Nephron (organoid): ENCODE data around the gene CCT8.

Experiments
- H3K27ac Mint-ChIP-seq, 3 experiments: 2 replicates each; pipeline ENCODE4 v1.8.0; 2020; ENCODE audit warnings: mixed read lengths in 3 of 3, mild to moderate bottlenecking in 2 of 3, moderate library complexity in 1 of 3
- H3K27me3 Mint-ChIP-seq: 2 replicates; pipeline ENCODE4 v1.8.0; 2021; ENCODE audit warnings: low read depth, mild to moderate bottlenecking, moderate library complexity, mixed read lengths
- H3K36me3 Mint-ChIP-seq: 2 replicates; pipeline ENCODE4 v1.8.0; 2020; ENCODE audit warnings: low read depth, mixed read lengths
- H3K4me1 Mint-ChIP-seq: 2 replicates; pipeline ENCODE4 v1.8.0; 2020; ENCODE audit warnings: mixed read lengths
- H3K4me3 Mint-ChIP-seq, 3 experiments: 2 replicates each; pipeline ENCODE4 v1.8.0; 2020; ENCODE audit warnings: mild to moderate bottlenecking in 3 of 3, mixed read lengths in 3 of 3, moderate library complexity in 2 of 3
- H3K9me3 Mint-ChIP-seq: 2 replicates; pipeline ENCODE4 v1.8.0; 2020; ENCODE audit warnings: mixed read lengths
- TF ChIP-seq, protein P1 (sequence below), 3 experiments: fragments of 200-600 bp; sonication (generic); IDR thresholded peaks; one replicate each; pipeline ENCODE4 v1.5.0; 2021; ENCODE audit warnings: antibody characterized with exemption in 3 of 3; ENCODE audit not compliant: unreplicated experiment in 3 of 3

The CCT8 gene, protein sequence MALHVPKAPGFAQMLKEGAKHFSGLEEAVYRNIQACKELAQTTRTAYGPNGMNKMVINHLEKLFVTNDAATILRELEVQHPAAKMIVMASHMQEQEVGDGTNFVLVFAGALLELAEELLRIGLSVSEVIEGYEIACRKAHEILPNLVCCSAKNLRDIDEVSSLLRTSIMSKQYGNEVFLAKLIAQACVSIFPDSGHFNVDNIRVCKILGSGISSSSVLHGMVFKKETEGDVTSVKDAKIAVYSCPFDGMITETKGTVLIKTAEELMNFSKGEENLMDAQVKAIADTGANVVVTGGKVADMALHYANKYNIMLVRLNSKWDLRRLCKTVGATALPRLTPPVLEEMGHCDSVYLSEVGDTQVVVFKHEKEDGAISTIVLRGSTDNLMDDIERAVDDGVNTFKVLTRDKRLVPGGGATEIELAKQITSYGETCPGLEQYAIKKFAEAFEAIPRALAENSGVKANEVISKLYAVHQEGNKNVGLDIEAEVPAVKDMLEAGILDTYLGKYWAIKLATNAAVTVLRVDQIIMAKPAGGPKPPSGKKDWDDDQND

GRCh38 chr21:29073222-29074006 is at the start of gene CCT8:
Gene CCT8 (minus strand): TSS chr21:29073648. CDS start chr21:29073590, 58 bp downstream.
- Mint-ChIP-seq H3K27ac (peak within 1 kb of the TSS; percentile 95 to 100 (median 99)), H3K27me3 (no peaks in the 10 kb centered on the region), H3K9me3 (no peaks in the 10 kb centered on the region), H3K36me3 (peaks cover 8% of the 10 kb centered on the region), H3K4me3 (peak within 1 kb of the TSS; percentile 100), H3K4me1 (peaks cover 28% of the 10 kb centered on the region)
- TF ChIP-seq, protein P1, sequence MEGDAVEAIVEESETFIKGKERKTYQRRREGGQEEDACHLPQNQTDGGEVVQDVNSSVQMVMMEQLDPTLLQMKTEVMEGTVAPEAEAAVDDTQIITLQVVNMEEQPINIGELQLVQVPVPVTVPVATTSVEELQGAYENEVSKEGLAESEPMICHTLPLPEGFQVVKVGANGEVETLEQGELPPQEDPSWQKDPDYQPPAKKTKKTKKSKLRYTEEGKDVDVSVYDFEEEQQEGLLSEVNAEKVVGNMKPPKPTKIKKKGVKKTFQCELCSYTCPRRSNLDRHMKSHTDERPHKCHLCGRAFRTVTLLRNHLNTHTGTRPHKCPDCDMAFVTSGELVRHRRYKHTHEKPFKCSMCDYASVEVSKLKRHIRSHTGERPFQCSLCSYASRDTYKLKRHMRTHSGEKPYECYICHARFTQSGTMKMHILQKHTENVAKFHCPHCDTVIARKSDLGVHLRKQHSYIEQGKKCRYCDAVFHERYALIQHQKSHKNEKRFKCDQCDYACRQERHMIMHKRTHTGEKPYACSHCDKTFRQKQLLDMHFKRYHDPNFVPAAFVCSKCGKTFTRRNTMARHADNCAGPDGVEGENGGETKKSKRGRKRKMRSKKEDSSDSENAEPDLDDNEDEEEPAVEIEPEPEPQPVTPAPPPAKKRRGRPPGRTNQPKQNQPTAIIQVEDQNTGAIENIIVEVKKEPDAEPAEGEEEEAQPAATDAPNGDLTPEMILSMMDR (IDR thresholded peaks at IDR 0.05; ENCODE audit: unreplicated experiment in 3 of 3) = no peak

DNA sequence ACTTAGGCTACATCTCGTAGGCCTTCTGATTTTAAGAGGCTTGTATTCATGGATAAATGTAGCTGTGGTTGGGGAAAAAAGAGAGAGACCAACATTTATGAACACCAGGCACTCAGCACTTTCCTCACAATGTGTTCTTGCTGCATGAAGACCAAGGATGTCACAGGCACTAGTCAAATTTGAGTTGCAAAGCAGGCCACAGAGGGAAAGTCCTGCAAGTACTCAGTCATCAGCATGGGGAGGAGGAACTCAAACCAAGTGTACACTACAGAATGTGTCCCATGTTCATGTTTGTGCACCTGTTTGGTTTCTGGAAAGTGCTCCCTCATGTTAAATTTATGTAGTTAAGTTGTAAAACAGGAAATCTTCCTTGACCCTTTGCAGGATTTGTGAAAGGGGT is 48.3 kb upstream of the CCT8 start:
- TF ChIP-seq, protein P1 (IDR thresholded peaks at IDR 0.05; ENCODE audit: unreplicated experiment in 3 of 3) = no peak
- H3K9me3 Mint-ChIP-seq = no peaks in the 10 kb centered on the region
- no peak overlapping the region for H3K4me3 Mint-ChIP-seq
- H3K4me1 Mint-ChIP-seq = peaks cover 7% of the 10 kb centered on the region
- H3K36me3 Mint-ChIP-seq = no peaks in the 10 kb centered on the region
- no peaks in the 10 kb centered on the region for H3K27me3 Mint-ChIP-seq
- no peak overlapping the region for H3K27ac Mint-ChIP-seq

DNA sequence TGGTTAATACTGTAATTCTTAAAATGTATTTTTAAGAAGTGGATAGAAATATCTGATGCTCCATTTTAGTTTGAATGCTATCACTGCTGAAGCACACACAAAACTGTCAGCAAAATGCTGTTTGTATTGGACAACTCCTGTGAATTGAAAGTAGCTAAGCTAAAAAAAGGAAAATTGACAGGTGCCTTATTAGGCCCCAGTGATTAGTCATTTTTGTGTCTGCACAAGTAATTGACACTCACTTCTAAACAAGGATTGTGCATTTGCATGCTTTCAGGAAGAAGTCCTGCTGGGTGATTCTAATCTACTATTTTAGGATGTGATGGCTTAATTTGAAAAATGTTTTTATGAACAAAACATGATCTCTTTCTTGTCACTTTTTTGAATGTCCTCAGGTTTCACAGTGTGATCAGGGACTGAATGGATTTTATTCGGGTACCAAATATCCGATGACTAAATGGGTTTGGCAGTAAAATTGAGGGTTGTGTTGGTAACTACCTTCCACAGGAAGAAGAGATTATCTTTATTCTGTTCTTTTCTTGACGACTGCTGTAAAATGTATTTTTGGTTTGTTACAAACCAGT is 44.0 kb upstream of the CCT8 start:
- Mint-ChIP-seq H3K4me3 (no peak overlapping the region), H3K27ac (no peak overlapping the region), H3K9me3 (no peaks in the 10 kb centered on the region), H3K36me3 (no peaks in the 10 kb centered on the region), H3K4me1 (peaks cover 12% of the 10 kb centered on the region), H3K27me3 (no peaks in the 10 kb centered on the region)
- TF ChIP-seq, protein P1 (IDR thresholded peaks at IDR 0.05; ENCODE audit: unreplicated experiment in 3 of 3) = no peak

DNA sequence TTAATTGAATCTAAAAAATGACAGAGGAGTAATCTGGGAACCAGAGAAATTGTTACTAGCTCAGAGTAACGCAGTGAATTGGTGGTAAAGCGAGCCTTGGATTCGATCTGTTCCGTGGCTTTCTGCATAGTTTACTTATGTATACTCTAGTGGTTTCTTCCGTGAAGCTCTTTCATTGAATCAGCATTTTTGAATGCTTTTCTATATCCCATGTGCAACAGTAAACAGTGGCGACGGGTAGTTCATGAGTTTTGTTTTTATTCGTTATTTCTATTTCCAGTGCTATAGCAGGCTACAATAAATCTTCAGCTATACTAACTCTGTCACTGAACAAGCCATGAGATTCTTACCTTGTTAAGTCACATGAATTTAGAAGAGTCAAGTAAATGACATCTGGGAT is 42.5 kb upstream of the CCT8 start:
- no peak overlapping the region for H3K27ac Mint-ChIP-seq
- H3K36me3 Mint-ChIP-seq = no peaks in the 10 kb centered on the region
- no peaks in the 10 kb centered on the region for H3K27me3 Mint-ChIP-seq
- peaks cover 12% of the 10 kb centered on the region for H3K4me1 Mint-ChIP-seq
- no peak overlapping the region for H3K4me3 Mint-ChIP-seq
- H3K9me3 Mint-ChIP-seq = no peaks in the 10 kb centered on the region
- TF ChIP-seq, protein P1 (IDR thresholded peaks at IDR 0.05; ENCODE audit: unreplicated experiment in 3 of 3) = no peak

GRCh38 chr21:29114765-29115500 is 41.5 kb upstream of the CCT8 start:
- Mint-ChIP-seq H3K9me3 (no peaks in the 10 kb centered on the region), H3K4me3 (no peak overlapping the region), H3K27me3 (no peaks in the 10 kb centered on the region), H3K36me3 (no peaks in the 10 kb centered on the region), H3K4me1 (peaks cover 17% of the 10 kb centered on the region), H3K27ac (no peak overlapping the region)
- TF ChIP-seq, protein P1 (IDR thresholded peaks at IDR 0.05; ENCODE audit: unreplicated experiment in 3 of 3) = no peak
